ENCODE measurements around the gene MTMR4.

MTMR4 gene

GRCh38 chr17:58475985-58476384, 38.5 kb downstream of the MTMR4 start:
- H3K4me1 ChIP-seq (ENCODE audit: control insufficient read depth, low read length): no peaks in the 10 kb centered on the region
- H3K4me3 ChIP-seq (ENCODE audit: low read length): no peak overlapping the region
- H4K20me1 ChIP-seq (ENCODE audit: control insufficient read depth, insufficient read depth, low read depth, low read length): no peaks in the 10 kb centered on the region
- no peaks in the 10 kb centered on the region for H3K9me2 ChIP-seq (replicated peaks; ENCODE audit: control insufficient read depth, low read length)
- no peak overlapping the region for H3K4me2 ChIP-seq (ENCODE audit: low read length)
- H3K27me3 ChIP-seq (ENCODE audit: control insufficient read depth, low read length): no peaks in the 10 kb centered on the region
- H3K9me3 ChIP-seq (ENCODE audit: control insufficient read depth, insufficient read depth, low read length): no peaks in the 10 kb centered on the region
- H3K27ac ChIP-seq (ENCODE audit: low read depth, low read length): no peak overlapping the region
- TF ChIP-seq EZH2phosphoT487 (IDR thresholded peaks at IDR 0.05; ENCODE audit: borderline replicate concordance, low read length) (no peak), CTCF (IDR thresholded peaks at IDR 0.05; ENCODE audit: low read depth, low read length, poor library complexity, severe bottlenecking) (no peak)
- no peaks in the 10 kb centered on the region for H3K36me3 ChIP-seq (ENCODE audit: control insufficient read depth, low read length)
- H3F3A ChIP-seq (ENCODE audit: control insufficient read depth, insufficient read depth): no peaks in the 10 kb centered on the region
- no peaks in the 10 kb centered on the region for H3K79me2 ChIP-seq (ENCODE audit: control insufficient read depth, low read length)

- H4K20me1 ChIP-seq (ENCODE audit: control insufficient read depth, insufficient read depth, low read depth, low read length): no peaks in the 10 kb centered on the region
- H3K79me2 ChIP-seq (ENCODE audit: control insufficient read depth, low read length): no peaks in the 10 kb centered on the region
- peaks cover 23% of the 10 kb centered on the region for H3K27me3 ChIP-seq (ENCODE audit: control insufficient read depth, low read length)
- TF ChIP-seq EZH2phosphoT487 (IDR thresholded peaks at IDR 0.05; ENCODE audit: borderline replicate concordance, low read length): no peak
- no peak for TF ChIP-seq CTCF (IDR thresholded peaks at IDR 0.05; ENCODE audit: low read depth, low read length, poor library complexity, severe bottlenecking)
- no peaks in the 10 kb centered on the region for H3K9me2 ChIP-seq (replicated peaks; ENCODE audit: control insufficient read depth, low read length)
- H3K4me3 ChIP-seq (ENCODE audit: low read length): no peak overlapping the region
- H3K36me3 ChIP-seq (ENCODE audit: control insufficient read depth, low read length): no peaks in the 10 kb centered on the region
- no peaks in the 10 kb centered on the region for H3F3A ChIP-seq (ENCODE audit: control insufficient read depth, insufficient read depth)
- no peaks in the 10 kb centered on the region for H3K9me3 ChIP-seq (ENCODE audit: control insufficient read depth, insufficient read depth, low read length)
- no peaks in the 10 kb centered on the region for H3K4me1 ChIP-seq (ENCODE audit: control insufficient read depth, low read length)
- H3K27ac ChIP-seq (ENCODE audit: low read depth, low read length): no peak overlapping the region
- no peak overlapping the region for H3K4me2 ChIP-seq (ENCODE audit: low read length)
These were observed 44.1 kb downstream of the MTMR4 start for GRCh38 chr17:58470356-58470755.

GRCh38 chr17:58468944-58469343, 45.5 kb downstream of the MTMR4 start:
- Histone ChIP-seq H3K4me3 (ENCODE audit: low read length) (no peak overlapping the region), H4K20me1 (ENCODE audit: control insufficient read depth, insufficient read depth, low read depth, low read length) (no peaks in the 10 kb centered on the region), H3K79me2 (ENCODE audit: control insufficient read depth, low read length) (no peaks in the 10 kb centered on the region), H3K27ac (ENCODE audit: low read depth, low read length) (no peak overlapping the region), H3K27me3 (ENCODE audit: control insufficient read depth, low read length) (peaks cover 25% of the 10 kb centered on the region), H3F3A (ENCODE audit: control insufficient read depth, insufficient read depth) (no peaks in the 10 kb centered on the region), H3K9me2 (replicated peaks; ENCODE audit: control insufficient read depth, low read length) (no peaks in the 10 kb centered on the region), H3K36me3 (ENCODE audit: control insufficient read depth, low read length) (no peaks in the 10 kb centered on the region), H3K4me2 (ENCODE audit: low read length) (no peak overlapping the region), H3K4me1 (ENCODE audit: control insufficient read depth, low read length) (no peaks in the 10 kb centered on the region), H3K9me3 (ENCODE audit: control insufficient read depth, insufficient read depth, low read length) (no peaks in the 10 kb centered on the region)
- TF ChIP-seq EZH2phosphoT487 (IDR thresholded peaks at IDR 0.05; ENCODE audit: borderline replicate concordance, low read length) (no peak), CTCF (IDR thresholded peaks at IDR 0.05; ENCODE audit: low read depth, low read length, poor library complexity, severe bottlenecking) (no peak)

- no peaks in the 10 kb centered on the region for H4K20me1 ChIP-seq (ENCODE audit: control insufficient read depth, insufficient read depth, low read depth, low read length)
- H3K79me2 ChIP-seq (ENCODE audit: control insufficient read depth, low read length): no peaks in the 10 kb centered on the region
- no peak overlapping the region for H3K27ac ChIP-seq (ENCODE audit: low read depth, low read length)
- TF ChIP-seq EZH2phosphoT487 (IDR thresholded peaks at IDR 0.05; ENCODE audit: borderline replicate concordance, low read length) (no peak), CTCF (IDR thresholded peaks at IDR 0.05; ENCODE audit: low read depth, low read length, poor library complexity, severe bottlenecking) (no peak)
- no peak overlapping the region for H3K4me2 ChIP-seq (ENCODE audit: low read length)
- H3K9me2 ChIP-seq (replicated peaks; ENCODE audit: control insufficient read depth, low read length): no peaks in the 10 kb centered on the region
- H3K9me3 ChIP-seq (ENCODE audit: control insufficient read depth, insufficient read depth, low read length): no peaks in the 10 kb centered on the region
- H3K4me1 ChIP-seq (ENCODE audit: control insufficient read depth, low read length): no peaks in the 10 kb centered on the region
- H3K36me3 ChIP-seq (ENCODE audit: control insufficient read depth, low read length): no peaks in the 10 kb centered on the region
- no peaks in the 10 kb centered on the region for H3F3A ChIP-seq (ENCODE audit: control insufficient read depth, insufficient read depth)
- no peak overlapping the region for H3K4me3 ChIP-seq (ENCODE audit: low read length)
- no peaks in the 10 kb centered on the region for H3K27me3 ChIP-seq (ENCODE audit: control insufficient read depth, low read length)
These were observed 58.9 kb downstream of the MTMR4 start for GRCh38 chr17:58455491-58455890.

Measured in DOHH2 (cell line).